A549 (cell line): ENCODE results near the gene BANK1. TPM values are rescaled to one million over a fixed set of nuclear protein-coding genes. Genes with fewer than 3 reads are reported as not detected.

Experiments
- ATAC-seq, 2 experiments: fragments of 200-7000 bp in 1 of 2; fragments of >200 bp in 1 of 2; cut with Nextera tagmentation in 1 of 2; cut with Tn5 transposase in 1 of 2; 3 replicates each; pipeline versions ENCODE4 v1.8.0 to v1.9.1; 2018 to 2020; ENCODE audit warnings: mild to moderate bottlenecking in 1 of 2, moderate library complexity in 1 of 2
- CTCF ChIA-PET: fragments of 300-600 bp; sonication (Branson Sonifier 250); formaldehyde crosslinking; extraction: SDS; loops from one replicate; lab custom pipeline; 2021; ENCODE audit warnings: antibody characterized with exemption, inconsistent platforms; lab: Yijun Ruan, JAX
- POLR2A ChIA-PET: fragments of 350-600 bp; formaldehyde crosslinking; extraction: SDS; loops from one replicate; lab custom pipeline; 2021; ENCODE audit warnings: antibody characterized with exemption, inconsistent platforms; lab: Yijun Ruan, JAX
- DNase-seq, 2 experiments: peaks; one replicate each; pipeline versions ENCODE4 v3.0.0 to v3.0.0-alpha.2; 2011 to 2016; ENCODE audit warnings: low read depth in 1 of 2, low spot score in 1 of 2
- FAIRE-seq: peaks from 2 replicates; lab custom pipeline; 2011; peaks lifted over from hg19 to GRCh38; lab: Jason Lieb, UNC
- H3K27ac ChIP-seq, 2 experiments: fragments of >200 bp; sonication (Bioruptor Twin); formaldehyde crosslinking; 3 replicates each; pipeline ENCODE4 v1.5.1; 2016 to 2017
- H3K4me1 ChIP-seq: fragments of >200 bp; sonication (Bioruptor Twin); formaldehyde crosslinking; 3 replicates; pipeline ENCODE4 v1.6.1; 2016
- H3K4me2 ChIP-seq: fragments of >200 bp; sonication (Bioruptor Twin); formaldehyde crosslinking; 3 replicates; pipeline ENCODE4 v1.6.1; 2016
- H3K4me3 ChIP-seq: fragments of >200 bp; sonication (Bioruptor Twin); formaldehyde crosslinking; 3 replicates; pipeline ENCODE4 v1.5.1; 2016
- H3K9me3 ChIP-seq: fragments of >200 bp; sonication (Bioruptor Twin); formaldehyde crosslinking; 3 replicates; pipeline ENCODE4 v1.6.1; 2016
- CEBPB ChIP-seq, 2 experiments: fragments of >200 bp in 1 of 2; sonication (Bioruptor Twin) in 1 of 2; formaldehyde crosslinking in 1 of 2; IDR thresholded peaks; 2 replicates each; pipeline ENCODE4 v1.6.1; 2012 to 2016
- EP300 ChIP-seq, 2 experiments: fragments of >200 bp; sonication (Bioruptor Twin); formaldehyde crosslinking; IDR thresholded peaks; 2 replicates in 1 of 2; 3 replicates in 1 of 2; pipeline ENCODE4 v1.6.1; 2016 to 2017
- ESRRA ChIP-seq: fragments of 150-350 bp; IDR thresholded peaks from 2 replicates; pipeline ENCODE4 v1.6.1; 2014; ENCODE audit warnings: mild to moderate bottlenecking, low read length, borderline replicate concordance
- FOSL2 ChIP-seq, 2 experiments: fragments of 450-650 bp in 1 of 2; fragments of >200 bp in 1 of 2; sonication (Bioruptor Twin) in 1 of 2; formaldehyde crosslinking; IDR thresholded peaks; 2 replicates each; pipeline versions ENCODE4 v1.5.0 to v1.6.1; 2016 to 2020; ENCODE audit warnings: mild to moderate bottlenecking in 1 of 2, moderate library complexity in 1 of 2
- GATA3 ChIP-seq: IDR thresholded peaks from 2 replicates; pipeline ENCODE4 v1.6.1; 2012; ENCODE audit warnings: borderline replicate concordance
- HOXB13 ChIP-seq: fragments of 250-450 bp; sonication (Bioruptor Pico); IDR thresholded peaks from 2 replicates; pipeline ENCODE4 v1.5.0; 2020; ENCODE audit warnings: low read depth, mild to moderate bottlenecking, moderate library complexity
- MYC ChIP-seq: IDR thresholded peaks from 2 replicates; pipeline ENCODE4 v1.6.1; 2012; ENCODE audit warnings: mild to moderate bottlenecking, inconsistent platforms, low read length, improper control_type of control experiment, borderline replicate concordance
- NFE2L2 ChIP-seq: fragments of 150-350 bp; conservative IDR thresholded peaks from 2 replicates; pipeline ENCODE4 v1.6.1; 2014; ENCODE audit warnings: low read length
- NR3C1 ChIP-seq: fragments of >200 bp; sonication (Bioruptor Twin); formaldehyde crosslinking; IDR thresholded peaks from 3 replicates; pipeline ENCODE4 v1.6.1; 2017
- RCOR1 ChIP-seq: fragments of 150-350 bp; IDR thresholded peaks from 2 replicates; pipeline ENCODE4 v1.6.1; 2014; ENCODE audit warnings: antibody characterized with exemption, low read length, low read depth
- RFX5 ChIP-seq: fragments of 450-650 bp; IDR thresholded peaks from 2 replicates; pipeline ENCODE4 v1.7.1; 2014; ENCODE audit warnings: antibody characterized with exemption, mild to moderate bottlenecking, moderate library complexity
- RNF2 ChIP-seq: fragments of 200-600 bp; sonication (generic); IDR thresholded peaks from 2 replicates; pipeline ENCODE4 v1.6.1; 2016; ENCODE audit warnings: low read depth, mild to moderate bottlenecking, antibody characterized with exemption, moderate library complexity, borderline replicate concordance
- TP53 ChIP-seq: fragments of 250-450 bp; sonication (Bioruptor Pico); IDR thresholded peaks from 2 replicates; pipeline ENCODE4 v1.5.0; 2021; ENCODE audit warnings: mild to moderate bottlenecking, moderate library complexity
- ZFP36 ChIP-seq: fragments of 450-650 bp; IDR thresholded peaks from 2 replicates; pipeline ENCODE4 v1.6.1; 2014; ENCODE audit warnings: borderline replicate concordance; ENCODE audit not compliant: partially characterized antibody
- ZNF302 ChIP-seq: fragments of 250-450 bp; sonication (Bioruptor Pico); IDR thresholded peaks from 2 replicates; pipeline ENCODE4 v1.9.0; 2021; ENCODE audit warnings: inconsistent platforms, mild to moderate bottlenecking, moderate library complexity
- WGBS: methylation state at CpG from one replicate; pipeline ENCODE4 v1.1.6; 2017; ENCODE audit errors: missing lambda C conversion rate; 5-methylcytosine and 5-hydroxymethylcytosine counted together
- polyA plus RNA-seq, 4 experiments: library from polyadenylated mRNA; depleted of rRNA in 3 of 4; stranded (reverse); fragments of >200 nt; fragmentation: RNase III in 1 of 4; extraction: RNeasy Plus Mini Kit Qiagen cat#74134 plus additional on column Dnase treatment in 1 of 4; gene quantifications; 2 replicates in 3 of 4; 3 replicates in 1 of 4; pipeline ENCODE4 v1.2.3, GENCODE V29; 2011 to 2017
- TF ChIP-seq, protein P1 (sequence below): fragments of 250-450 bp; sonication (Bioruptor Pico); IDR thresholded peaks from 2 replicates; pipeline ENCODE4 v1.5.0; 2021; ENCODE audit warnings: mild to moderate bottlenecking, moderate library complexity, borderline replicate concordance
- TF ChIP-seq, protein P2 (sequence below): fragments of >200 bp; sonication (Bioruptor Twin); formaldehyde crosslinking; IDR thresholded peaks from 3 replicates; pipeline ENCODE4 v1.6.1; 2016
- TF ChIP-seq, protein P3 (sequence below): fragments of >200 bp; sonication (Bioruptor Twin); formaldehyde crosslinking; IDR thresholded peaks from 2 replicates; pipeline ENCODE4 v1.6.1; 2016
- TF ChIP-seq, protein P4 (sequence below): fragments of 450-650 bp; IDR thresholded peaks from 2 replicates; pipeline ENCODE4 v1.6.1; 2014; ENCODE audit warnings: antibody characterized with exemption

Gene BANK1
- polyA plus RNA-seq, 2 of the 4 experiments (the other 2 are of a cell fraction) = 2.8 to 6.1 TPM

DNA sequence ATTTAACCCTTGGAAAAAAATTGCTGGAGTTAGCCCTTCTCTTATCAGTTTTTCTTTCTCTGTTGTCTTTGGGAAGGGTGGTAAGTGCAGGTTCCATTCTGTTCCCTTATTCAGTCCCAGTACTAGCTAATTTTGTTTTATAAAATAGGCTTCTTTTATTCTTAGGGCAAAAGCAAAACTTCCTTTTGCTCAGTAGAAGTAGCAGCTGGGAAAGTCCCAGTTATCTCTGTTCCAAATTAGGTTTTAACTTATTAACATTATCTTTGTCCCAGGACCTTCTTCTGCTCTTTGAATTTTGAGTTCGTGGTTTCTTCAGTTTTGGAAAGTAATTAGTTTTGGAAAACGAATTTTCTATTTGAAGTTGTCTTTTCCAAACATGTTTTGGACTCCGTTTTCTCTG, 61.1 kb downstream of the BANK1 start:
- no peak overlapping the region for H3K27ac ChIP-seq
- WGBS = 36% methylated on average over 3 of the region's 3 CpGs
- no peak overlapping the region for H3K4me3 ChIP-seq
- no peak for TF ChIP-seq ZNF302 (CRISPR knock-in tag)
- TF ChIP-seq RFX5 = no peak
- TF ChIP-seq GATA3 = no peak
- TF ChIP-seq, protein P1, sequence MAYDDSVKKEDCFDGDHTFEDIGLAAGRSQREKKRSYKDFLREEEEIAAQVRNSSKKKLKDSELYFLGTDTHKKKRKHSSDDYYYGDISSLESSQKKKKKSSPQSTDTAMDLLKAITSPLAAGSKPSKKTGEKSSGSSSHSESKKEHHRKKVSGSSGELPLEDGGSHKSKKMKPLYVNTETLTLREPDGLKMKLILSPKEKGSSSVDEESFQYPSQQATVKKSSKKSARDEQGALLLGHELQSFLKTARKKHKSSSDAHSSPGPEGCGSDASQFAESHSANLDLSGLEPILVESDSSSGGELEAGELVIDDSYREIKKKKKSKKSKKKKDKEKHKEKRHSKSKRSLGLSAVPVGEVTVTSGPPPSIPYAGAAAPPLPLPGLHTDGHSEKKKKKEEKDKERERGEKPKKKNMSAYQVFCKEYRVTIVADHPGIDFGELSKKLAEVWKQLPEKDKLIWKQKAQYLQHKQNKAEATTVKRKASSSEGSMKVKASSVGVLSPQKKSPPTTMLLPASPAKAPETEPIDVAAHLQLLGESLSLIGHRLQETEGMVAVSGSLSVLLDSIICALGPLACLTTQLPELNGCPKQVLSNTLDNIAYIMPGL (CRISPR knock-in tag) = no peak
- no peak for ATAC-seq
- ChIA-PET CTCF (no interaction called here), POLR2A (no interaction called here)
- DNase-seq = no peak
- no peak for FAIRE-seq
- H3K9me3 ChIP-seq = no peaks in the 10 kb centered on the region
- H3K4me1 ChIP-seq = no peaks in the 10 kb centered on the region
- no peak overlapping the region for H3K4me2 ChIP-seq

DNA sequence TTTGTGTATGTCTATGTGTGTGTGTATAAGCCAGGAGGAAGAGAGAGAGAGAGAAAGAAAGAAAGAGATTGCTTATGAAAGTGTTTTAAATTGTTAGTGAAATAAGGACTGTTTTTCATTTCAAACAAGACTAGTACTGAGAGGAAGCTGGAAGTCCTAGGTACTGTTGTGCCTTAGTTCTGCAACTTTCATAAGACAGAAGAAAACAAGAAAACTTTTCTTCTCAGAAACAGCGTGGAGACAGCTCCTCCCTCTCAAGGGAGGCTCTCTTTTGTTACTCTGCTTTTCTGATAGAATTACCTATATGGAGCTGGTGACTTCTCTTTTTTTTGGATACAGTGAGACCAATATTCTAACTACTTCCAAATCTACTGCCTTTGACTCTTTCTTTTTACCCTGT, 62.5 kb downstream of the BANK1 start:
- no peak overlapping the region for H3K27ac ChIP-seq
- TF ChIP-seq ESRRA = no peak
- TF ChIP-seq, protein P2, sequence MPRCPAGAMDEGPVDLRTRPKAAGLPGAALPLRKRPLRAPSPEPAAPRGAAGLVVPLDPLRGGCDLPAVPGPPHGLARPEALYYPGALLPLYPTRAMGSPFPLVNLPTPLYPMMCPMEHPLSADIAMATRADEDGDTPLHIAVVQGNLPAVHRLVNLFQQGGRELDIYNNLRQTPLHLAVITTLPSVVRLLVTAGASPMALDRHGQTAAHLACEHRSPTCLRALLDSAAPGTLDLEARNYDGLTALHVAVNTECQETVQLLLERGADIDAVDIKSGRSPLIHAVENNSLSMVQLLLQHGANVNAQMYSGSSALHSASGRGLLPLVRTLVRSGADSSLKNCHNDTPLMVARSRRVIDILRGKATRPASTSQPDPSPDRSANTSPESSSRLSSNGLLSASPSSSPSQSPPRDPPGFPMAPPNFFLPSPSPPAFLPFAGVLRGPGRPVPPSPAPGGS = no peak
- no peak for TF ChIP-seq CEBPB (IDR thresholded peaks at IDR 0.05)
- no peak for TF ChIP-seq RFX5
- TF ChIP-seq RCOR1 = no peak
- TF ChIP-seq NFE2L2 = no peak
- TF ChIP-seq, protein P3, sequence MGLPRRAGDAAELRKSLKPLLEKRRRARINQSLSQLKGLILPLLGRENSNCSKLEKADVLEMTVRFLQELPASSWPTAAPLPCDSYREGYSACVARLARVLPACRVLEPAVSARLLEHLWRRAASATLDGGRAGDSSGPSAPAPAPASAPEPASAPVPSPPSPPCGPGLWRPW = no peak
- no peak for TF ChIP-seq TP53
- no peak for TF ChIP-seq MYC
- no peak for TF ChIP-seq EP300 (IDR thresholded peaks at IDR 0.05)
- CTCF ChIA-PET = no interaction called here
- DNase-seq (no peak), ATAC-seq (no peak), FAIRE-seq (no peak)
- no peak overlapping the region for H3K4me2 ChIP-seq
- 81% methylated on average over 1 of the region's 1 CpG for WGBS
- H3K4me3 ChIP-seq = no peak overlapping the region
- H3K9me3 ChIP-seq = no peaks in the 10 kb centered on the region
- POLR2A ChIA-PET = no interaction called here
- no peaks in the 10 kb centered on the region for H3K4me1 ChIP-seq

DNA sequence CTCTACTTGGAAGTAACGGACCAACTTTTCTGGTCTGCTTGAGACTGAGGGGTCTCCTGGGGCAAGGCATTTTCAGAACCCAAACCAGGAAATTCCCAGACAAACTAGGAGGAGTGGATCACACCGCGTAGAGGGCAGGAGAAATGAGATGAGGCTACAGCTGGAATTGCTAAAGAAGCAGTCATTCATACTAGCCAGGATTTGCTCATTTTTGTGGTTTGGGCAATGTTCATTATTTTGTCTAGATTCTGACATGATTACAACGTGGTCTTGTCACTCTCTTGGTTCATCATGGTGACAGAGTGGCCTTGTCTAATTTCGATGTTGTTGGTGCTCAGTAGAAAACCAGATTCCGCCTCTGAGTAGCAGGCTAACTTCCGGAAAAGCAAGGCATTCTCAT, 63.2 kb downstream of the BANK1 start:
- Histone ChIP-seq H3K4me3 (no peak overlapping the region), H3K4me2 (no peak overlapping the region), H3K27ac (no peak overlapping the region)
- no peak for ATAC-seq
- no peak for DNase-seq
- POLR2A ChIA-PET = no interaction called here
- CTCF ChIA-PET = no interaction called here
- FAIRE-seq = no peak
- TF ChIP-seq NR3C1 (no peak), ZNF302 (CRISPR knock-in tag) (no peak), RNF2 (no peak), ZFP36 (no peak), HOXB13 (CRISPR knock-in tag) (no peak), RCOR1 (no peak), FOSL2 (IDR thresholded peaks at IDR 0.05) (no peak), FOSL2 (CRISPR knock-in tag; IDR thresholded peaks at IDR 0.05) (no peak), MYC (no peak)
- TF ChIP-seq, protein P4, sequence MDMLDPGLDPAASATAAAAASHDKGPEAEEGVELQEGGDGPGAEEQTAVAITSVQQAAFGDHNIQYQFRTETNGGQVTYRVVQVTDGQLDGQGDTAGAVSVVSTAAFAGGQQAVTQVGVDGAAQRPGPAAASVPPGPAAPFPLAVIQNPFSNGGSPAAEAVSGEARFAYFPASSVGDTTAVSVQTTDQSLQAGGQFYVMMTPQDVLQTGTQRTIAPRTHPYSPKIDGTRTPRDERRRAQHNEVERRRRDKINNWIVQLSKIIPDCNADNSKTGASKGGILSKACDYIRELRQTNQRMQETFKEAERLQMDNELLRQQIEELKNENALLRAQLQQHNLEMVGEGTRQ = no peak
- TF ChIP-seq, all 56 proteins: peak for 0
- Histone ChIP-seq H3K4me1 (no peaks in the 10 kb centered on the region), H3K9me3 (no peaks in the 10 kb centered on the region)
- 84% methylated on average over 7 of the region's 7 CpGs for WGBS
